ENCODE data around the gene DNM3. TPM values are rescaled to one million over a fixed set of nuclear protein-coding genes. Genes with fewer than 3 reads are reported as not detected.
A peak's percentile ranks its signal among the peaks of the same experiment; 100 is the strongest.

Gene DNM3
- total RNA-seq, 1 donor from 2014 or later = 2.1 TPM

DNA sequence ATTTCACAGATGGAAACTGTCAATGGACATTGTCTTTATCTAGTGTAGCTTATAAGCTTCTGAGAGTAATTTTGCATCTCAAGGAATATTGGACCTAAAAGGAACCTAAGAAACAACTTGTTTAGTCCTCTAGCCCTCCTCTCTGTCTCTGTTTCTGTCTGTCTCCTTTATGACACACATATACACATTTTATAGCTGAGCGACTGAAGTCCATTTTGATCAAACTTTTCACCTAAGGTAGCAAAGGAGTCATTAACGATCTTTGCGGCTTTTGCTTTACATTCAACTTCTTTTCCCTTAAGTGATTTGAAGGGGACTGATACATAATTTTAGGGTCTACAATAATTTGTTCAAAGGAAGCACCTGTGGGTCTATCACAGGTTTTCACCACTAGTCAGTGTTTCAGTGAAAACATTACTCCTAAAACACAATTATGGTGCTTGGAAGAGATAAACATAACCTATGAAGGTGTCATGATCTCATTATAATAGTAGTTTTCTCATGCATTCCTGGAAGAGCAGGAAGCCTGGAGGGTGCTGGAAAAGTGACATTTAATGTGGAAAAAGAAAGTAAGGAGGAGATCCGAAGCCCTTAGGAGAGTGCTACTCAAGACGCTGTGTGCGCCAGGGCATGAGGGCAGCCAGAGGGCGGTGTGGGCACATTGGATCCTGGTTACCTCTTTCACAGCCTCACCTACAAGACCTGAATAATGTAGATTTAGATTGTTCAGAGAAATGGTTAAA is 248.6 kb downstream of the DNM3 start:
- no peak for DNase-seq (ENCODE audit: extremely low spot score, unreplicated experiment)
- no peak overlapping the region for H3K27ac Mint-ChIP-seq
- no peaks in the 10 kb centered on the region for H3K9me3 Mint-ChIP-seq
- peaks cover 11% of the 10 kb centered on the region for H3K4me1 Mint-ChIP-seq (ENCODE audit: unreplicated experiment)
- TF ChIP-seq, protein P1, sequence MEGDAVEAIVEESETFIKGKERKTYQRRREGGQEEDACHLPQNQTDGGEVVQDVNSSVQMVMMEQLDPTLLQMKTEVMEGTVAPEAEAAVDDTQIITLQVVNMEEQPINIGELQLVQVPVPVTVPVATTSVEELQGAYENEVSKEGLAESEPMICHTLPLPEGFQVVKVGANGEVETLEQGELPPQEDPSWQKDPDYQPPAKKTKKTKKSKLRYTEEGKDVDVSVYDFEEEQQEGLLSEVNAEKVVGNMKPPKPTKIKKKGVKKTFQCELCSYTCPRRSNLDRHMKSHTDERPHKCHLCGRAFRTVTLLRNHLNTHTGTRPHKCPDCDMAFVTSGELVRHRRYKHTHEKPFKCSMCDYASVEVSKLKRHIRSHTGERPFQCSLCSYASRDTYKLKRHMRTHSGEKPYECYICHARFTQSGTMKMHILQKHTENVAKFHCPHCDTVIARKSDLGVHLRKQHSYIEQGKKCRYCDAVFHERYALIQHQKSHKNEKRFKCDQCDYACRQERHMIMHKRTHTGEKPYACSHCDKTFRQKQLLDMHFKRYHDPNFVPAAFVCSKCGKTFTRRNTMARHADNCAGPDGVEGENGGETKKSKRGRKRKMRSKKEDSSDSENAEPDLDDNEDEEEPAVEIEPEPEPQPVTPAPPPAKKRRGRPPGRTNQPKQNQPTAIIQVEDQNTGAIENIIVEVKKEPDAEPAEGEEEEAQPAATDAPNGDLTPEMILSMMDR (conservative IDR thresholded peaks at IDR 0.05) = peak; percentile 58
- no peaks in the 10 kb centered on the region for H3K27me3 Mint-ChIP-seq
- no peak overlapping the region for H3K4me3 Mint-ChIP-seq
- H3K36me3 Mint-ChIP-seq = no peaks in the 10 kb centered on the region

DNA sequence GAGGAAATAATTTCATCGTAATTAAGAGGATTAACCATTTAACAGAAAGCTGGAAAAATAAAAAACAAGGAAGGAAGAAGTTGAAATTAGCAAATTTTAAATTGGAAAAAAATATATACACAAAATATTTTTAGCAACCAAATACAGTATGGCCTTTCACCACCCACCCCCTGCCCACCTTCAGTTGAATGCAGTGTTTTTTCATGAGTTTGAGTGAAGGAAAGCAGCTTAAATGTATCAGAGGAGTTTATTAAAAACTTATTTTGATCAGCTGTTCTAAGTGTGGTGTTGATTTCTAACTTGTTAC is 249.2 kb downstream of the DNM3 start:
- H3K27ac Mint-ChIP-seq = no peak overlapping the region
- TF ChIP-seq, protein P1 (conservative IDR thresholded peaks at IDR 0.05) = no peak
- H3K9me3 Mint-ChIP-seq = no peaks in the 10 kb centered on the region
- H3K27me3 Mint-ChIP-seq = no peaks in the 10 kb centered on the region
- DNase-seq (ENCODE audit: extremely low spot score, unreplicated experiment) = no peak
- H3K4me1 Mint-ChIP-seq (ENCODE audit: unreplicated experiment) = peaks cover 11% of the 10 kb centered on the region
- no peak overlapping the region for H3K4me3 Mint-ChIP-seq
- no peaks in the 10 kb centered on the region for H3K36me3 Mint-ChIP-seq

GRCh38 chr1:172095846-172096245 is 254.5 kb downstream of the DNM3 start:
- Mint-ChIP-seq H3K9me3 (peaks cover 5% of the 10 kb centered on the region), H3K27me3 (no peaks in the 10 kb centered on the region), H3K27ac (no peak overlapping the region), H3K4me3 (no peak overlapping the region), H3K4me1 (ENCODE audit: unreplicated experiment) (peaks cover 12% of the 10 kb centered on the region), H3K36me3 (no peaks in the 10 kb centered on the region)
- DNase-seq (ENCODE audit: extremely low spot score, unreplicated experiment) = no peak
- TF ChIP-seq, protein P1 (conservative IDR thresholded peaks at IDR 0.05) = no peak

DNA sequence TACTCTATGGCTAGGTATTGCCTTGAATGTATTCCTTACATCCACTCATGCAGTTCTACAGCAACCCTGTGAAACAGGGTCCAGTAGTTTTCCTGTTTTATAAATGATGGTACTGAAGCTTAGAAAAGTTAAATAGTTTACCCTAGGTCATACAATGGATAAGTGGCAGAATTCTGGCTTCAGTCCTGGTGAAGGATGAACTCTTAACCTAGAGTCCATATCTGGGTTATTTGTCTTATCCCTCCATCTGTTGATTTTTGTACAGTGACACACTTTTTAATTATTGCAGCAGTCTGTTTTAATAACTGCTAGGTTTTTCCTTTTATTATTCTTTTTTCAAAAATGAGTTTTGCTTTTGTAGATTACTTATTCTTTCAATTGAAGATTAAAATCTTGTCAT is 263.9 kb downstream of the DNM3 start:
- no peak for DNase-seq (ENCODE audit: extremely low spot score, unreplicated experiment)
- H3K9me3 Mint-ChIP-seq = no peaks in the 10 kb centered on the region

DNA sequence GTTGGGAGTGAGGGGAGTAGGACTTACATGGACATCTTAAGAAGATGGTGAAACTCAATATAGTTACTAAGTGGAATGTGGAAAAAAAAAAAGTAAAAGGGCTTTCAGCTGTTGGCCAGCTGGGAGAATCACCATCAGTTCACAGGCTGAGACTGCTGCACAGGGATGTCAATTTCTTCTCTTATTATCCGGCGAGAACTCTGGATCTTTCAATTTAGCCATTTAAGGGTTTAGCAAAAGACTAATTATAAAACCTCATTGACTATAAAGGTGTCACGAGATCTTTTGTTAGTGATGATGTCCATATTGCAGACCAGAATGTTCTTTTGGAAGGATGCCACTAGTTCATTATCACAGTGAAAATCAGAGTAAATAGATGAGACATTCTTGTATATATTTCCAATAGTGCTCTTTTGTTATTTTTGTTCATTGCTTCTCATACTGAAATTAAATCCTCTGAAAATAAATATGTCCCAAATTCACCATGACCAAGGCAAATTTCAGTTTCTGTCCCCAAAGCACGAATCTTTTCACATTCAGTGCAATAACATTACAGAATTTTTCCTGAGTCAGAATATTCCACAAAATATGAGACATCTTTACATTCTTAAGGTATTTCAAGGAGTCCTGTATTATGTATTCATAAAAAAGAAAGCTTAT is 266.1 kb downstream of the DNM3 start:
- H3K9me3 Mint-ChIP-seq = no peaks in the 10 kb centered on the region
- no peak for DNase-seq (ENCODE audit: extremely low spot score, unreplicated experiment)
- peak overlapping the region; percentile 15 for H3K4me3 Mint-ChIP-seq
- TF ChIP-seq, protein P1 (conservative IDR thresholded peaks at IDR 0.05) = no peak
- peaks cover 38% of the 10 kb centered on the region for H3K4me1 Mint-ChIP-seq (ENCODE audit: unreplicated experiment)
- no peak overlapping the region for H3K27ac Mint-ChIP-seq
- H3K36me3 Mint-ChIP-seq = no peaks in the 10 kb centered on the region
- no peaks in the 10 kb centered on the region for H3K27me3 Mint-ChIP-seq

More for the DNA sequence above, 263.9 kb downstream of the DNM3 start:
- no peak overlapping the region for H3K27ac Mint-ChIP-seq
- H3K4me3 Mint-ChIP-seq = no peak overlapping the region
- no peaks in the 10 kb centered on the region for H3K27me3 Mint-ChIP-seq
- H3K4me1 Mint-ChIP-seq (ENCODE audit: unreplicated experiment) = peaks cover 34% of the 10 kb centered on the region
- H3K36me3 Mint-ChIP-seq = no peaks in the 10 kb centered on the region
- TF ChIP-seq, protein P1 (conservative IDR thresholded peaks at IDR 0.05) = no peak
